ENCODE data around the gene SLC13A3. TPM values are rescaled to one million over a fixed set of nuclear protein-coding genes. Genes with fewer than 3 reads are reported as not detected.

SLC13A3 gene
- total RNA-seq, 1 donor from 2014 or later = 5.5 TPM

GRCh38 chr20:46547995-46548394, 103.3 kb downstream of the SLC13A3 start:
- no peak for FAIRE-seq
- Histone ChIP-seq H3K4me3 (ENCODE audit: low read depth, low read length) (no peak overlapping the region), H3K36me3 (ENCODE audit: control insufficient read depth, insufficient read depth, low read length) (no peaks in the 10 kb centered on the region), H3K27me3 (ENCODE audit: control insufficient read depth, insufficient read depth, low read length) (peaks cover 3% of the 10 kb centered on the region)
- no peak for DNase-seq (ENCODE audit: low read depth)
- TF ChIP-seq CTCF (IDR thresholded peaks at IDR 0.05; ENCODE audit: insufficient read depth, low read length, severe bottlenecking) = no peak

DNA sequence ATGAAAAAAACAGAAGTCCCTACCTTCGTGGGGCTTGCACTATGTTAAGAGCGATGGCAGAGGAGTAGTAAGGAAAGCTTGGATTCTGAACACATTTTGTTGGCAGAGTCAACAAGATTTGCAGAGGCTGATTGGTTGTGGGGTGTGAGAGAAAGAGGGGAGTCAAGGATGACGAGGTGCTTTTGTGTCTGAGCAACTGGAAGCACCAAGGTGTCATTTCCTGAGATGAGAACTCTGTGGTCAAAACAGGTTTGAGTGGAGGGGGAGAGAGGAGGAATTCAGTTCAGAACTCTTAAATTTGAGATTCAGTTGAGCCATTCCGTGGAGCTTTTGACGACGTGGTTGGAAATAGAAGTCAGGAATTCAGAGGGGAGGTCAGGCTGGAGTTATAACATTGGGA, 104.3 kb downstream of the SLC13A3 start:
- DNase-seq (ENCODE audit: low read depth) (no peak), FAIRE-seq (no peak)
- Histone ChIP-seq H3K36me3 (ENCODE audit: control insufficient read depth, insufficient read depth, low read length) (no peaks in the 10 kb centered on the region), H3K27me3 (ENCODE audit: control insufficient read depth, insufficient read depth, low read length) (peaks cover 5% of the 10 kb centered on the region), H3K4me3 (ENCODE audit: low read depth, low read length) (no peak overlapping the region)
- no peak for TF ChIP-seq CTCF (IDR thresholded peaks at IDR 0.05; ENCODE audit: insufficient read depth, low read length, severe bottlenecking)

DNA sequence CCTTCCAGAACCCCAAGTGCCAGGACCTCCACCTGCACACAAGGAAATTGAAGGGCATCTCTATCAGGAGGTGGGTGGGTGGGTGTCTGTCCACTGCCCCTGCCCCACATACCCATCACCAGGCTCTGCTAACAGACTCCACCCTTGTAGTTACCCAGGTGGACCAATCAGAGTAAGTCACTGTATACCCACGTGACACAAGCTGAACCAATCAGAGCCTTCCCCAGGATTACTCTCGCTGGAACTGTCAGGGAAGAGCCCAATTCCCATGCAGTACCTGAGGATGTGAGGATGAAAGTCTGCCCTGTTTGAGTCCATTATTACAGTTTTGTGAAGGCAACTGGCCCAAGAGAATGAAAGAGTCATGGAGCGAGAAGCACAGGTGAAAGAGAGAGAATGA, 105.0 kb downstream of the SLC13A3 start:
- FAIRE-seq (no peak), DNase-seq (ENCODE audit: low read depth) (no peak)
- Histone ChIP-seq H3K36me3 (ENCODE audit: control insufficient read depth, insufficient read depth, low read length) (no peaks in the 10 kb centered on the region), H3K27me3 (ENCODE audit: control insufficient read depth, insufficient read depth, low read length) (peaks cover 5% of the 10 kb centered on the region), H3K4me3 (ENCODE audit: low read depth, low read length) (no peak overlapping the region)
- TF ChIP-seq CTCF (IDR thresholded peaks at IDR 0.05; ENCODE audit: insufficient read depth, low read length, severe bottlenecking) = no peak

DNA sequence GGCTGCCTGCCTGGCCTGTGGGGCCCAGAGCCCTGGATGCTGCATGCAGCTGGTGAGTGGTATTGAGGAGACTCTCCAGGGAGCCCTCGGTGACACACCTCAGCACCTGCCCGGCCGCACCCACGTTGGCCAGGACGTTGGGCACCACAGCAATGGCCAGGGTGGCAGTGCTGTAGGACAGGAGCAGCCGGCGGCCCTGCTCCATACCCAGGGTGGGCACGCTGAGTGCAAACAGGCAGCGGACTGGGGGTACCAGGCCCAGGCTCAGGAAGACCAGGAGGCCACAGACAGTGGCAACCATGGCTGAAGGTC, 105.5 kb downstream of the SLC13A3 start:
- FAIRE-seq = no peak
- H3K36me3 ChIP-seq (ENCODE audit: control insufficient read depth, insufficient read depth, low read length) = no peaks in the 10 kb centered on the region
- no peak for DNase-seq (ENCODE audit: low read depth)
- H3K4me3 ChIP-seq (ENCODE audit: low read depth, low read length) = no peak overlapping the region
- H3K27me3 ChIP-seq (ENCODE audit: control insufficient read depth, insufficient read depth, low read length) = peaks cover 5% of the 10 kb centered on the region
- TF ChIP-seq CTCF (IDR thresholded peaks at IDR 0.05; ENCODE audit: insufficient read depth, low read length, severe bottlenecking) = no peak

- FAIRE-seq (no peak), DNase-seq (ENCODE audit: low read depth) (peak; percentile 5)
- no peak overlapping the region for H3K4me3 ChIP-seq (ENCODE audit: low read depth, low read length)
- H3K36me3 ChIP-seq (ENCODE audit: control insufficient read depth, insufficient read depth, low read length) = no peaks in the 10 kb centered on the region
- H3K27me3 ChIP-seq (ENCODE audit: control insufficient read depth, insufficient read depth, low read length) = peaks cover 3% of the 10 kb centered on the region
- TF ChIP-seq CTCF (IDR thresholded peaks at IDR 0.05; ENCODE audit: insufficient read depth, low read length, severe bottlenecking) = no peak
These were observed 106.0 kb downstream of the SLC13A3 start for GRCh38 chr20:46545077-46545826.

- Histone ChIP-seq H3K27me3 (ENCODE audit: control insufficient read depth, insufficient read depth, low read length) (peaks cover 2% of the 10 kb centered on the region), H3K4me3 (ENCODE audit: low read depth, low read length) (no peak overlapping the region), H3K36me3 (ENCODE audit: control insufficient read depth, insufficient read depth, low read length) (no peaks in the 10 kb centered on the region)
- FAIRE-seq (no peak), DNase-seq (ENCODE audit: low read depth) (peak; percentile 4)
- no peak for TF ChIP-seq CTCF (IDR thresholded peaks at IDR 0.05; ENCODE audit: insufficient read depth, low read length, severe bottlenecking)
These were observed 106.7 kb downstream of the SLC13A3 start for GRCh38 chr20:46544576-46544975.

Measured in bronchial epithelial cell (primary cell).